ENCODE measurements around the gene CDK6.

Gene CDK6

GRCh38 chr7:92684274-92684673 lies 152.1 kb downstream of the CDK6 start:
- DNase-seq (ENCODE audit: low read depth): no peak
- TF ChIP-seq, protein P1, sequence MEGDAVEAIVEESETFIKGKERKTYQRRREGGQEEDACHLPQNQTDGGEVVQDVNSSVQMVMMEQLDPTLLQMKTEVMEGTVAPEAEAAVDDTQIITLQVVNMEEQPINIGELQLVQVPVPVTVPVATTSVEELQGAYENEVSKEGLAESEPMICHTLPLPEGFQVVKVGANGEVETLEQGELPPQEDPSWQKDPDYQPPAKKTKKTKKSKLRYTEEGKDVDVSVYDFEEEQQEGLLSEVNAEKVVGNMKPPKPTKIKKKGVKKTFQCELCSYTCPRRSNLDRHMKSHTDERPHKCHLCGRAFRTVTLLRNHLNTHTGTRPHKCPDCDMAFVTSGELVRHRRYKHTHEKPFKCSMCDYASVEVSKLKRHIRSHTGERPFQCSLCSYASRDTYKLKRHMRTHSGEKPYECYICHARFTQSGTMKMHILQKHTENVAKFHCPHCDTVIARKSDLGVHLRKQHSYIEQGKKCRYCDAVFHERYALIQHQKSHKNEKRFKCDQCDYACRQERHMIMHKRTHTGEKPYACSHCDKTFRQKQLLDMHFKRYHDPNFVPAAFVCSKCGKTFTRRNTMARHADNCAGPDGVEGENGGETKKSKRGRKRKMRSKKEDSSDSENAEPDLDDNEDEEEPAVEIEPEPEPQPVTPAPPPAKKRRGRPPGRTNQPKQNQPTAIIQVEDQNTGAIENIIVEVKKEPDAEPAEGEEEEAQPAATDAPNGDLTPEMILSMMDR (conservative IDR thresholded peaks at IDR 0.05; ENCODE audit: low read depth, low read length): no peak
- H3K4me3 ChIP-seq (ENCODE audit: low read length): no peak overlapping the region

GRCh38 chr7:92682903-92683539 lies 153.4 kb downstream of the CDK6 start:
- TF ChIP-seq, protein P1 (conservative IDR thresholded peaks at IDR 0.05; ENCODE audit: low read depth, low read length): no peak
- no peak overlapping the region for H3K4me3 ChIP-seq (ENCODE audit: low read length)
- no peak for DNase-seq (ENCODE audit: low read depth)

- H3K4me3 ChIP-seq (ENCODE audit: low read length): no peak overlapping the region
- DNase-seq (ENCODE audit: low read depth): no peak
- TF ChIP-seq, protein P1 (conservative IDR thresholded peaks at IDR 0.05; ENCODE audit: low read depth, low read length): no peak
Measured at GRCh38 chr7:92682330-92682729, 154.0 kb downstream of the CDK6 start.

DNA sequence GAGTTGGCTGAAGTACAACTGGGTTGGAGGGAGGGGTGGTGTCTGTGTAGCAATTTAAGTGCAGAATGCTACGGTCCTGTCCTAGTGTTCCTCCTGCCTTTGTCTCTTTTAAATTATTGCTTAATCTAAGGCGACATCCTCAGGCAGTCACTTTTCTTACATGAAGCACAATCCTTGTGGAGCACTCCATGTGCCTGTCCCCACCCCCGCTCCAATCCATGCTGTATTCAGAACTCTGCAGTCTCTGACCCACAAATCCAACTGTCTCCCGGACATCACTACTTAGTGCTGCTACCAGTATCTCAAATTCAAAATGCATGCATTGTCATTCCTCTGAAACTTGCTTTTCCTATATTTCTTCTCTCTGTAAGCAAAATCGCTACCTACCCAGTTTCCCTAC lies 154.7 kb downstream of the CDK6 start:
- TF ChIP-seq, protein P1 (conservative IDR thresholded peaks at IDR 0.05; ENCODE audit: low read depth, low read length): no peak
- H3K4me3 ChIP-seq (ENCODE audit: low read length): no peak overlapping the region
- DNase-seq (ENCODE audit: low read depth): no peak

DNA sequence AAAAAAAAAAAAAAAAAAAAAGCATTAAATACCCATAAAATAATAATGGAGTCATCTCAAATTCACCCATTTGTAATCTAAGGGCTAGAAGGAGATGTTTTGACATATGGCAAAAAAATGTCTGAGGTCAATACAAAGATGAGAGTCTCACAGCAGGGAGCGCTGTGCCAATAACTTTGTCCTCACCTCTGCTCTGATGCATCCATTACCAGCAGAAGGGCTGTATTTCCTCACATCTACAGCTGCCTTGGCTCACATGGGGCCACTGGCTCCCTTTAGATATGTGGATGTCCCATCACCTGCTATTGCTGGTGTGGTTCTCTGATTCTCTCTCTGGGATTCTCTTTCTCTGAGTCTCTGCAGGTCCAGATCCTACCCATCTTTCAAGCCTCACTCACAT lies 155.9 kb downstream of the CDK6 start:
- TF ChIP-seq, protein P1 (conservative IDR thresholded peaks at IDR 0.05; ENCODE audit: low read depth, low read length): no peak
- H3K4me3 ChIP-seq (ENCODE audit: low read length): no peak overlapping the region
- DNase-seq (ENCODE audit: low read depth): no peak

- DNase-seq (ENCODE audit: low read depth): no peak
- TF ChIP-seq, protein P1 (conservative IDR thresholded peaks at IDR 0.05; ENCODE audit: low read depth, low read length): no peak
- H3K4me3 ChIP-seq (ENCODE audit: low read length): no peak overlapping the region
Measured at GRCh38 chr7:92678291-92678920, 158.0 kb downstream of the CDK6 start.

GRCh38 chr7:92674379-92674778 lies 162.0 kb downstream of the CDK6 start:
- H3K4me3 ChIP-seq (ENCODE audit: low read length): no peak overlapping the region
- no peak for DNase-seq (ENCODE audit: low read depth)
- TF ChIP-seq, protein P1 (conservative IDR thresholded peaks at IDR 0.05; ENCODE audit: low read depth, low read length): no peak

Measured in retinal pigment epithelial cell (primary cell).